Hematopoietic multipotent progenitor cell treated with erythropoietin and hydrocortisone succinate and interleukin-3 and kit ligand, for 8 days (in vitro differentiated cells): ENCODE data around the gene RBMS1.
"Not testable (repeated sequence)": the region's sequence is repeated elsewhere in the genome, so short reads cannot be mapped to it uniquely, and the experiment has no call there.

Experiments used
- DNase-seq: peaks from one replicate; pipeline ENCODE4 v3.0.0-alpha.2; 2015

RBMS1 gene

DNA sequence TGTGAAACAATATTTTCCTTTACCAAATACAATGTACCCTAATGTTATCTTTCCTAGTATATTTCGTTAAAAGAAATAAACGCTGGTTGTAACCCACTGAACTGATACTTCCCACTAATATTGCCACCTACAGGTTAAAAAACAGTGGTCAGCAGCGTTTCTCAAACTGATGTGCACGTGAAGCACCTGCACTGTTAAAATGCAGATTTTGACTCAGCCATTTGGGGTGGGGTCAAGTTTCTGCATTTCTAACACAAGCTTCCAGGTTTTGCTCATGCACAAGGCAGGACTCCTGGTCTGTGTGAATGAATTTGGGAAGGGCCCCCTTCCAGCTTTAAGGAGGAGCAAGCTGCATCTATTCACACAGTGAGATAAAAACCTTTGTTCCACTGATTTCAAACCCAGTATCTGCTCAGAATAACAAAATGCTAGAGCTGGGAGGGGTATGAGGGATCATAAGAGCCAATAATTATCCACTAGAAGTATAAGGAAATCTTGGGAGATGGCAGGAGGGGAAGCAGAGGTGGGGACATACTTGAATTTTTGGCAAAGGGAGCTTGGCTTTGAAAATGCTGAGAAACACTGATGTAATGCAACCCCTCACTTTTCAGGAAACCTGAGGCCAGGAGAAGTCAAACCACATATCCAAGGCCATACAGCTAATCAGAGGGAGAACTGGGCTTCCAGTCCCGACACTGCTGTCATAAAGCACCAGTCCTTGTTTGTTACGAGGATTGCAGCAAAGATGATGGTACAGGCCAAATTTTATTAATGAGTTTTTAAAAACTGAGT is 116.2 kb downstream of the RBMS1 start:
- DNase-seq: no peak

GRCh38 chr2:160376576-160376975 is 117.0 kb downstream of the RBMS1 start:
- DNase-seq: no peak

DNA sequence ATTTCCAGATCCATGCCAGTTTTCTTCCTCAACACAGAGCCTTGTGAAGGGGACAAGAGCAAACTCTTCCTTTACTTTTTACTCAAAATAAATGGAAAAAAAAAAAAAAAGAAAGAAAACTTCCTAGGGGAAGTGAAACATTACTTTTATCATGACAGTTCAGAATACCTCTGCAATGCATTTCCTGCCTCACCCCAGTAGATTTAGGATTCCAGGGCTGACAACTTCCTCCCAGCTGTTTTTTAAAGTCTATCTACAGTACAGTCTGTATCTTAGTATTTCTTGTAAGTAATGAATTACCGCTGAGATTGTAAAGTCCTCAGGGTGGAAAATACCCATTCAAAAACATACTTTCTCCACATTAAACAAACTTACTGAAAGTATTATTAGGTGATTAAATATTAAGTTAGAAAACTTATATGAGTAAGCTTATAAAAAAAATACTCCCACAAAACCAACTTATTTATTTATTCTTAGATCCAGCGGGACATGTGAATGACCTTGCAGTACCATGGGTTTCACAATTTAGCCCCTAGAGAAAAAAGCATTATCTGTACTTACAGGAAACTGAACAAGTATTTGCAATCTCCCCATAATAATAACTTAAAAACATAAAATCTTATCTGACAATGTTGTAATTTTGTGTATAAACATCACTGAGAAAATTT is 117.7 kb downstream of the RBMS1 start:
- DNase-seq: no peak

GRCh38 chr2:160375037-160375436 is 118.6 kb downstream of the RBMS1 start:
- DNase-seq: peak; percentile 60

GRCh38 chr2:160373666-160374065 is 119.9 kb downstream of the RBMS1 start:
- no peak for DNase-seq

- DNase-seq: no peak
These were observed 120.3 kb downstream of the RBMS1 start for GRCh38 chr2:160373263-160373662.

GRCh38 chr2:160372585-160372984 is 121.0 kb downstream of the RBMS1 start:
- DNase-seq: no peak

- DNase-seq: no peak
These were observed 121.6 kb downstream of the RBMS1 start for GRCh38 chr2:160372010-160372356.

DNA sequence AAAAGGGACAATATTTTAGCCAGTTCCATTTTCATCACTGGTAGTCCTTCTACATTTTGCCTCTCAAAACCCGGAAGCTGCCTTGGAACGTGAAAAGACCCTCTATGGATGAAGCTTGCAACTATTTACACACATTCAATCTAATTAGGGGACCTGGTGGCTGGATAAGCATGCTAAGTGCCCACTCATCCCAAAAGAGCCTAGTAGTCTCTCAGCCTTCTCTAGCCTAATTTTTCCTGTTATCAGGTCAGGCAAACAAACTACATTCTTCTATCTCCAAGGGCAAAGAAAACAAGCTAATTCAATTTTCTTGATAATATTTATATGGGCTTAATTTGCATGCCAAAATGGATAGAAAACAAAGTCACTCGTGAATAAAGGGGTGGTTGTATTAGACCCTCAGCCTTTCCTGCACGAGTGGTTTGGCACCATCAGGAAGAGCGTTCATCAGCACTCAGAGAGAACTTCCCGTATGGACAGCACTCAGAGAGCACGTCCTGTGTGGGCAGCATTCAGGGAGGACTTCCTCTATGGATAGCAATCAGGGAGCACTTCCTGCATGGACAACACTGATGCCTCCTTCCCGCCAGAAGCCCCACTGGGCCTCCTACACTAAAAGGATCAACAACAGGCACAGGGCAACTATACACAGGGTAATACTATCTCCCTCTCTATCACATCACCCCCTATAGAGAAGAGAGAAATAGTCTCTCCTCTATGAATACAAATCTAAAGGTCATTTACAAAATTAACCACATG is 122.2 kb downstream of the RBMS1 start:
- peak; percentile 19 for DNase-seq

- no peak for DNase-seq
These were observed 124.3 kb downstream of the RBMS1 start for GRCh38 chr2:160368988-160369930.

DNA sequence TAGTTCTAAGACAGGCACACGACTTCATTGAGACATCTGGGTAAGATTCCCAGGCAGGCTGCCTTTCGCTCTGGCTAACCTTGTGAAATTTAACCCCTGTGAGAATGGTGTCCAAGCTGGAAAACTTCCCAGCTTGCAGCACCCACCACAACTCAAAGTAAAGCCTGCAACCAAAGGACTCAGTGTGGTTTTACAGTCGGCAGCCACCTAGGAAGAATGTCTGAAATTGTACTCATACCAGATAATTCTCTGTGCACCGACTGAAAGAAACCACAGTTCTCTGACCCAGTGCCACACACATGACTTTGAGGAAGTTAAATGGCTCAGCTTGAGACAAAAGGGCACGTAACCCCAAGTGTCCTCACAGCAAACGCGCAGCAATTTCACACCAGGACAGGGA is 125.7 kb downstream of the RBMS1 start:
- DNase-seq: peak; percentile 26

GRCh38 chr2:160367139-160367538 is 126.5 kb downstream of the RBMS1 start:
- DNase-seq: not testable (repeated sequence)

GRCh38 chr2:160366474-160366873 is 127.1 kb downstream of the RBMS1 start:
- no peak for DNase-seq

GRCh38 chr2:160365716-160366367 is 127.8 kb downstream of the RBMS1 start:
- DNase-seq: peak; percentile 68

- no peak for DNase-seq
These were observed 129.2 kb downstream of the RBMS1 start for GRCh38 chr2:160364364-160364763.

DNA sequence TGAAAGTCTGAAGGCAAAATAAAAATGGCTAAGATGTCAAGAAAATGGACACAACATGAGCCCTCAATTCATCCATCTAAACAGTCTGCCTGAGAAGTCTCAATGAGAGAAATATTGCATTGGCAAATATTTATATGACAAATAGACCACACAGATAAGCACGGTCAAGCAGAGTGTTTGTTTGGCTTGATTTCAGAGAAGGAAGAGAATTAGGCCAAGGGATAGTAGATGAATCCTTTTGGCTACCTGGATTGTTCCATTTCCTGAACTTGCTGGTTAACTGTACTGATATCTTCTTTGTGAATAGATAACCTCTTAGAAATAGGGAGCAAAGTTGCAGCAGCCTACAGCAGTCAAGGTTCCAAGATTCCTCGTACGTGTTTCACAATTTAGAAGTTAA is 129.6 kb downstream of the RBMS1 start:
- no peak for DNase-seq

DNA sequence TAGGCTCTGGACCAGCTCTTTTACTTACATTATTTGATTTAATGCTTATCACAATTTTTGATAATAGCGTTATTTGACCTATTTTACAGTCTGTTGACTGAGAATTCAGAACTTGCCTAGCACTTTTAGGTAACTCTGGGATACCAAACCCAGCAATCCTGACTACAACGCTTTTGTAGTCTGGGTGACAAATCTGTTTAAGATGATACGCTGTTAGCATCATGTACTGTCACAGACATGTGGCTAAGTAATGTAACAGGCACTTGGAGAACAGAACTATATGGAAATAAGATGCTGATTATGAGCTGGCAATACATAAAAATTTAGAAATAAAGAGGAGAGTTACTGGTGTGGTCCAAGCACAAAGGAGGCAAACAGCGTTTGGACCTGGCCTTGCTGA is 130.6 kb downstream of the RBMS1 start:
- no peak for DNase-seq

- DNase-seq: no peak
These were observed 131.1 kb downstream of the RBMS1 start for GRCh38 chr2:160362541-160362940.

GRCh38 chr2:160362018-160362417 is 131.6 kb downstream of the RBMS1 start:
- no peak for DNase-seq

DNA sequence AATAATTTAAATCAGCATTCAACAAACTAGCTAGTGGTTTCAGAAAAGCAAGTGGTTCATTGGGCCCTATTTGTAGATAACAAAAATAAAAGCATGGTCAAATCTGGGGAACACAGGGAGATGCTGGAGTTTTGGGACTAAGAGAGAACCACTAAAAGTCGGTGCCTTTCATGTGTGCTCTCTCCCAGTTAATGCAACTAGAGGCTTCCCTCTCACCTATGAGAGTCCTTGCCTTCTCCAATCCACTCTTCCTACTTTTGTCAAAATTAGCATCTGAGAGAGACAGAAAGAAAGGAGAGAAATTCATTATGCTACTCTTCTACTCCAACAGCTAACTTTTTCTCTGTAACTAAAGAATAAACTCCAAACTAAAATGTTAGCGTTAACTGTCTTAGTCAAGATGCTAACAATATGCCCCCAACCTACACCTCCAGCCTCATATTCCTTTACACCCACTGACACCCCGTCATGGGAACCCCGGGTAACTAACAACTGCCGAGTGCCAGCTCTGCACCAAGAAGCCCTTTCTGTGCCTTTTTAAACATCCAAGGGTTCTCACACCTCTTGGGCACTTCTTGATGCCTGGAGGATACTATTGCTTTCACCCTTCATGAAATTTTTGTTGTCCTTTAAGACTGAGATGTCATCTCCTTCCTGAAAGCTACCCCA is 133.4 kb downstream of the RBMS1 start:
- DNase-seq: no peak

DNA sequence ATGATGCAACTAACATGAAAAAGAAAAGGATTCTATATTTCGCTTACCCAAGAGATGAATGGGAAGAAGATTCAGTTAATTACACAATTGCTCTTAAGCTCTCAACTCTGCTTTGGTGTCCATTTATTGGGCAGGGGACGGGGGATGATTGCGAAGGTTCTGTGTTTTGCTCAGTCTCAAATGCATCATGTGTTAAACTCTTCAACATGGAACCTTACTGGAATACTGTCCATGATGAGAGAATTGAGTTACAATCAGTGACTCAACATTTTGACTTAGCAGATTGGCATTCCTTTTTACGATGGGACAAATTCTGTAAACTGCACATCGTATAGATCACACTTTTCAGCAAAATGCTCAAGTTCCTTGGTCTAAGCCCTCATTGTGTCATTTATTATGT is 135.6 kb downstream of the RBMS1 start:
- no peak for DNase-seq

DNA sequence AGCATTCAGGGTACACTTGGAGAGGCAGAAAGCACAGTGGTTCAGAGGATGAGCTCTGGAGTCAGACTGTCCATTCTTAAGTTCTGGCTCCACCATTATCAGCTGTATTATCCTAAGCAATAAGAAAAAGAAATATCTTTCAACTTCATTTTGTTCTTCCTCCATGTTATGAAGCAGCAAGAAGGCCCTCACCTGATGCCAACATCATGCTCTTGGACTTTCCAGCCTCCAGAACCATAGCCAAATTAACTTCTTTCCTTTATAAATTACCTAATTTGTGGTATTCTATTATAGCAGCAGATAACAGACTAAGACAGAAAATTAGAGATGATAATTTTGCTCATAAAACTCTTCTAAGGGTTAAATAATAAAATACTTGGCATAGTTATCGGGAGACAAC is 137.1 kb downstream of the RBMS1 start:
- DNase-seq: no peak
